PFSK-1 (cell line): Measurements from ENCODE around the gene CYBB.

Source experiments
- FOXP2 ChIP-seq: optimal IDR thresholded peaks from 2 replicates; pipeline ENCODE3; 2011; ENCODE audit warnings: borderline replicate concordance, control low read depth, inconsistent platforms; ENCODE audit not compliant: insufficient read depth; ENCODE audit errors: extremely low read length, extremely low read depth
- POLR2AphosphoS5 ChIP-seq: IDR thresholded peaks from 2 replicates; pipeline ENCODE4 v1.6.1; 2012; ENCODE audit warnings: low read depth, mild to moderate bottlenecking, control low read depth, low read length, moderate library complexity
- SIN3A ChIP-seq: IDR thresholded peaks from 2 replicates; pipeline ENCODE4 v1.6.1; 2012; ENCODE audit warnings: mild to moderate bottlenecking, low read length, moderate library complexity, borderline replicate concordance; ENCODE audit not compliant: insufficient read depth
- TAF1 ChIP-seq: IDR thresholded peaks from 2 replicates; pipeline ENCODE4 v1.6.1; 2012; ENCODE audit warnings: low read length, control low read depth, borderline replicate concordance; ENCODE audit not compliant: insufficient read depth
- TF ChIP-seq, protein P1 (sequence below), 2 experiments: IDR thresholded peaks; 2 replicates each; pipeline versions ENCODE4 v1.6.1 to v1.8.0; 2011 to 2012; ENCODE audit warnings: low read depth in 2 of 2, low read length in 2 of 2, control low read depth in 1 of 2, inconsistent platforms in 1 of 2, mild to moderate bottlenecking in 1 of 2, moderate library complexity in 1 of 2; ENCODE audit not compliant: insufficient read depth in 1 of 2

Gene CYBB

DNA sequence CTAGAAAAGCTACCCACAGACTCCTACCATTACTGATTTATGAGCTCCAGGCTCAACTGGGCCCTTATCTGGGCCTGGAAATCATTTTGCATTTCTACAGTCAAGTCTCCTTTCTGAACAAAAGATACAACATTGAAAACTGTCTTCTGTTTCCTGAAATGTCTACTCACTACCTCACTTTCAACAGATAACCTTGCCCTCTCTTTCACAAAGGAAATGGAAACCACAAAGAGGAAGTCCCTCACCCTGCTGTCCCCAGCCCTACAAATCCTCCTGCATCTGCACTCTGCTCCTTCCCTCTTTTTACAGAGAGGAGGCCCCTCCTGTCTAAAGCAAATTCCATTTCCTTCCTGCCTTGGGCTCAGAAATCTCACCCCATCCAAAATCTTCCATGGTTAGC lies 24.8 kb upstream of the CYBB start:
- TF ChIP-seq FOXP2 (no peak), TAF1 (no peak), SIN3A (no peak), POLR2AphosphoS5 (no peak)
- TF ChIP-seq, protein P1, sequence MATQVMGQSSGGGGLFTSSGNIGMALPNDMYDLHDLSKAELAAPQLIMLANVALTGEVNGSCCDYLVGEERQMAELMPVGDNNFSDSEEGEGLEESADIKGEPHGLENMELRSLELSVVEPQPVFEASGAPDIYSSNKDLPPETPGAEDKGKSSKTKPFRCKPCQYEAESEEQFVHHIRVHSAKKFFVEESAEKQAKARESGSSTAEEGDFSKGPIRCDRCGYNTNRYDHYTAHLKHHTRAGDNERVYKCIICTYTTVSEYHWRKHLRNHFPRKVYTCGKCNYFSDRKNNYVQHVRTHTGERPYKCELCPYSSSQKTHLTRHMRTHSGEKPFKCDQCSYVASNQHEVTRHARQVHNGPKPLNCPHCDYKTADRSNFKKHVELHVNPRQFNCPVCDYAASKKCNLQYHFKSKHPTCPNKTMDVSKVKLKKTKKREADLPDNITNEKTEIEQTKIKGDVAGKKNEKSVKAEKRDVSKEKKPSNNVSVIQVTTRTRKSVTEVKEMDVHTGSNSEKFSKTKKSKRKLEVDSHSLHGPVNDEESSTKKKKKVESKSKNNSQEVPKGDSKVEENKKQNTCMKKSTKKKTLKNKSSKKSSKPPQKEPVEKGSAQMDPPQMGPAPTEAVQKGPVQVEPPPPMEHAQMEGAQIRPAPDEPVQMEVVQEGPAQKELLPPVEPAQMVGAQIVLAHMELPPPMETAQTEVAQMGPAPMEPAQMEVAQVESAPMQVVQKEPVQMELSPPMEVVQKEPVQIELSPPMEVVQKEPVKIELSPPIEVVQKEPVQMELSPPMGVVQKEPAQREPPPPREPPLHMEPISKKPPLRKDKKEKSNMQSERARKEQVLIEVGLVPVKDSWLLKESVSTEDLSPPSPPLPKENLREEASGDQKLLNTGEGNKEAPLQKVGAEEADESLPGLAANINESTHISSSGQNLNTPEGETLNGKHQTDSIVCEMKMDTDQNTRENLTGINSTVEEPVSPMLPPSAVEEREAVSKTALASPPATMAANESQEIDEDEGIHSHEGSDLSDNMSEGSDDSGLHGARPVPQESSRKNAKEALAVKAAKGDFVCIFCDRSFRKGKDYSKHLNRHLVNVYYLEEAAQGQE (IDR thresholded peaks at IDR 0.05; ENCODE audit: insufficient read depth in 1 of 2, low read depth in 2 of 2, low read length in 2 of 2): no peak

DNA sequence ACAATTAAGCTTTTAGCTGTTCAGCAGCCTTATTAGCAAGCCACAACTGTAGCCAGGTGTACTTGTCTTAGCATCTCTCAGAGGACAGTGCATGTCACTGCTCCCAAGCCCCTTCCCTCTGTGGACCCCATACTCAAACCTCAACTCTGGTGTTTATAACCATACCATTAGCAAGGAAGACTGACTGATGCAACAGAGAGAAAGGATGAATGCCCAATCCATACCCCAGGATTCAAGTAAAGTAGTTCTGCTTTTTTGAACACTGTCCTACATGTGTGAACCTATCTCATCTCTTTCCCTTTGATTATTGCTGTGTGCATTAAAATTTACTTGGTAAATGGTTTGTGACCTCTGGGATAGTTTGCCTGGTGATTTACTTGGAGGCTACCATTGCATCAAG lies 22.8 kb upstream of the CYBB start:
- no peak for TF ChIP-seq FOXP2
- no peak for TF ChIP-seq SIN3A
- TF ChIP-seq TAF1: no peak
- no peak for TF ChIP-seq POLR2AphosphoS5
- TF ChIP-seq, protein P1 (IDR thresholded peaks at IDR 0.05; ENCODE audit: insufficient read depth in 1 of 2, low read depth in 2 of 2, low read length in 2 of 2): no peak

DNA sequence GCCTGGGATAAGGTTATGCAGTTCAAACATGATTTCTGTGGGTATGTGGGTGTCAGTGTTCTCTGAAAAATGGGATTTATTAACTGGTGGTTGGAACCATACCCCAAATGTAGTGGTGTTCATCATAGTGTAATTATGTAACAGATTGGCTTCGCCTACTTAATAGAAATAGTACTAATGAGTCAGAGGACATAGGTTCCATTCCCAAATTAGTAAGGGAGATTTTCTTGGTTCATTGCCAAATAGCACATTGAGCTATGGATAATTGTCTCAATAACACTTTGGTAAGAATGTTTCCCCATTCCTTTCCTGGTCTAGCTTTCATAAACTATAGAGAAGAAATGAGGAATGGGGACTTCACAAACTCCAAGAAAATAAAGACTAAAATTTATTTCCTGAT lies 20.5 kb upstream of the CYBB start:
- TF ChIP-seq FOXP2 (no peak), SIN3A (no peak), POLR2AphosphoS5 (no peak), TAF1 (no peak)
- TF ChIP-seq, protein P1 (IDR thresholded peaks at IDR 0.05; ENCODE audit: insufficient read depth in 1 of 2, low read depth in 2 of 2, low read length in 2 of 2): no peak

DNA sequence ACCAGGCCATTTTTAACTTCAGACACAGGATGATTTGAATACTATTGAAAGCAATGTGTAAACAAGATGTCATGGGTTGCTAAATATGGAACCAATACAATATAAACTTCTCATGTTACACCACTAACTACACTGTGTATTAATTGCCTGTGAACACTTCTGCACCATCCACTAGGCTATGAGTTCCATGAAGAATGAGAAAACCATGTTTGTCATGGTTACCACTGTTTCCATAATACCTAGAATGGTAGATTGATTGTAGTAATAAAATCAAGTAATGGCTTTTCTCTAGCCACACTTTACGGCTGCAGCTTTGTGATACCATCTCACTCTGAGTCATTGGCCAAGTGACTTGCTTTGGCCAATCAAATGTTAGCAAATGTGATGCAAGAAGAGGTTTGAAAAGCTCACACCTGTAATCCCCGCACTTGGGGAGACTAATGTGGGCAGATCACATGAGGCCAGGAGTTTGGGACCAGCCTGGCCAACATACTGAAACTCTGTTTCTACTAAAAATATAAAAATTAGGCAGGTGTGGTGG lies 19.9 kb upstream of the CYBB start:
- TF ChIP-seq, protein P1 (IDR thresholded peaks at IDR 0.05; ENCODE audit: insufficient read depth in 1 of 2, low read depth in 2 of 2, low read length in 2 of 2): no peak
- TF ChIP-seq SIN3A: no peak

DNA sequence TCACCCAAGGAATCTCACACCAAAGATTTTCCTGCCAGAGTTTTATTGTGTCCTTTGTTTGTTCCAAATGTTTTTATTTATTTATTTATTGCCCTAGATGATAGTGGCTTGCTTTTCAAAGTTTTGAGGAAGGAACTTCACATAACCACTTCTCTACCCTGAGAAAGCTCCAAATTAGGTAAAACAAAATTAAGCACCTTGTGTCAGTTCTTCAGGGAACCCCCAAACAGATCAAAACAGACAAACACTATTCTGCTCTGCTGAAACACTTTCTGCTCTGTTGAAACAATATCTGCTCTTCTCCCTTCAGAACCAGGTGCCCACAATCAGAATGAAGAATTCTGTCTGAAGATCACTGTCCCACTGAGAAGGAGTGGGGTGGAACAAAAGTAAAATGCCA lies 16.5 kb upstream of the CYBB start:
- TF ChIP-seq POLR2AphosphoS5 (no peak), SIN3A (no peak), TAF1 (no peak), FOXP2 (no peak)
- TF ChIP-seq, protein P1 (IDR thresholded peaks at IDR 0.05; ENCODE audit: insufficient read depth in 1 of 2, low read depth in 2 of 2, low read length in 2 of 2): no peak
